GM13976 (cell line): Measurements from ENCODE around the gene HOXA3.

Experiments
- DNase-seq: peaks from one replicate; pipeline ENCODE4 v3.0.0; 2012; ENCODE audit warnings: low spot score
- CTCF ChIP-seq: IDR thresholded peaks from 2 replicates; pipeline ENCODE4 v1.5.1; 2012; ENCODE audit warnings: borderline replicate concordance, mild to moderate bottlenecking; ENCODE audit not compliant: insufficient read depth; ENCODE audit errors: extremely low read depth, missing control alignments, control extremely low read depth
- in situ Hi-C: fragments of 300-500 bp; cut with MboI; formaldehyde crosslinking; loops from one replicate; pipeline ENCODE4 v1.12.0; 2022; ENCODE audit warnings: low sequenced_read_pairs, mixed read lengths, inconsistent platforms; ENCODE audit not compliant: unreplicated experiment

Gene HOXA3

GRCh38 chr7:27106901-27107240, 45.5 kb downstream of the HOXA3 start:
- TF ChIP-seq CTCF: no peak
- no peak for DNase-seq
- in situ Hi-C loops: no loop called here

GRCh38 chr7:27106181-27106900, 46.0 kb downstream of the HOXA3 start:
- no peak for DNase-seq
- no peak for TF ChIP-seq CTCF
- in situ Hi-C loops: no loop called here

GRCh38 chr7:27105301-27106031, 46.9 kb downstream of the HOXA3 start:
- TF ChIP-seq CTCF: no peak
- no peak for DNase-seq
- in situ Hi-C loops: no loop called here

- TF ChIP-seq CTCF: no peak
- in situ Hi-C loops: no loop called here
- no peak for DNase-seq
Observed at GRCh38 chr7:27104341-27105058, 47.9 kb downstream of the HOXA3 start.

- in situ Hi-C loops: no loop called here
- TF ChIP-seq CTCF: no peak
- no peak for DNase-seq
Observed at GRCh38 chr7:27103489-27104226, 48.7 kb downstream of the HOXA3 start.
